HepG2 (cell line): ENCODE results near the gene SERINC2. TPM values are rescaled to one million over a fixed set of nuclear protein-coding genes. Genes with fewer than 3 reads are reported as not detected.
A peak's percentile ranks its signal among the peaks of the same experiment; 100 is the strongest.

Experiments used
- AGO2 ChIP-seq: fragments of 200-400 bp; formaldehyde crosslinking; optimal IDR thresholded peaks from 2 replicates; pipeline ENCODE3; 2017; ENCODE audit warnings: mild to moderate bottlenecking, low read depth, low read length, moderate library complexity
- CBX1 ChIP-seq: IDR thresholded peaks from one replicate; pipeline ENCODE4 v1.6.1; 2016; ENCODE audit warnings: antibody characterized with exemption, low read depth
- PCBP2 ChIP-seq: fragments of 200-400 bp; formaldehyde crosslinking; optimal IDR thresholded peaks from 2 replicates; pipeline ENCODE3; 2018; ENCODE audit warnings: low read length, low read depth; ENCODE audit not compliant: poor library complexity, severe bottlenecking
- SIX1 ChIP-seq: sonication (generic); formaldehyde crosslinking; IDR thresholded peaks from 2 replicates; pipeline ENCODE4 v1.4.0; 2020; ENCODE audit warnings: missing genetic modification reagents, borderline replicate concordance
- SMC3 ChIP-seq: IDR thresholded peaks from 2 replicates; pipeline ENCODE4 v1.6.1; 2011; ENCODE audit warnings: low read length, improper control_type of control experiment
- TGIF2 ChIP-seq: IDR thresholded peaks from 2 replicates; pipeline ENCODE4 v1.6.1; 2016; ENCODE audit warnings: control low read depth, missing compliant biosample characterization
- ZBTB8A ChIP-seq: sonication (generic); formaldehyde crosslinking; IDR thresholded peaks from 2 replicates; pipeline ENCODE4 v1.4.0; 2020; ENCODE audit warnings: mild to moderate bottlenecking, low read depth, missing genetic modification reagents, borderline replicate concordance
- ZFP37 ChIP-seq: sonication (generic); formaldehyde crosslinking; IDR thresholded peaks from 2 replicates; pipeline ENCODE4 v1.4.0; 2020; ENCODE audit warnings: missing genetic modification reagents, borderline replicate concordance
- ZNF556 ChIP-seq: sonication (generic); formaldehyde crosslinking; IDR thresholded peaks from 2 replicates; pipeline ENCODE4 v1.4.0; 2020; ENCODE audit warnings: mild to moderate bottlenecking, missing genetic modification reagents, borderline replicate concordance
- ZSCAN22 ChIP-seq: sonication (generic); formaldehyde crosslinking; IDR thresholded peaks from 2 replicates; pipeline ENCODE4 v1.4.0; 2020; ENCODE audit warnings: mild to moderate bottlenecking, missing genetic modification reagents
- polyA plus RNA-seq, 8 experiments: library from polyadenylated mRNA; depleted of rRNA in 3 of 8; stranded (reverse) in 7 of 8; unstranded in 1 of 8; fragments of >200 nt; fragmentation: Illumina TruSeq in 4 of 8; extraction: Trizol in 4 of 8; gene quantifications; 2 replicates each; pipeline versions ENCODE4 v1.2.1 to v1.2.3, GENCODE V29; 2011 to 2016; ENCODE audit warnings: low read depth in 4 of 8, missing spikeins in 1 of 8, mixed read lengths in 1 of 8; ENCODE audit not compliant: insufficient read depth in 1 of 8
- total RNA-seq, 5 experiments: library from RNA; depleted of rRNA; stranded (reverse); fragments of >200 nt; fragmentation: Illumina TruSeq; extraction: Trizol; gene quantifications; 2 replicates each; pipeline ENCODE4 v1.2.3, GENCODE V29; 2016; ENCODE audit warnings: low read depth in 1 of 5
- TF ChIP-seq, protein P1 (sequence below): sonication (generic); formaldehyde crosslinking; IDR thresholded peaks from 2 replicates; pipeline ENCODE4 v1.5.0; 2020; ENCODE audit warnings: mild to moderate bottlenecking, low read depth, missing genetic modification reagents, borderline replicate concordance
- TF ChIP-seq, protein P2 (sequence below): sonication (generic); formaldehyde crosslinking; IDR thresholded peaks from 2 replicates; pipeline ENCODE4 v1.4.0; 2020; ENCODE audit warnings: missing genetic modification reagents
- TF ChIP-seq, protein P3 (sequence below): sonication (generic); formaldehyde crosslinking; IDR thresholded peaks from 2 replicates; pipeline ENCODE4 v1.4.0; 2020; ENCODE audit warnings: mild to moderate bottlenecking, missing genetic modification reagents
- TF ChIP-seq, protein P4 (sequence below): IDR thresholded peaks from 2 replicates; pipeline ENCODE4 v1.6.1; 2016; ENCODE audit warnings: missing compliant biosample characterization, missing genetic modification reagents, borderline replicate concordance
- TF ChIP-seq, protein P5 (sequence below): IDR thresholded peaks from 2 replicates; pipeline ENCODE4 v1.6.1; 2016; ENCODE audit warnings: missing biosample characterization, missing genetic modification reagents, low read depth
- TF ChIP-seq, protein P6 (sequence below): sonication (generic); formaldehyde crosslinking; IDR thresholded peaks from 2 replicates; pipeline ENCODE4 v1.4.0; 2020; ENCODE audit warnings: missing genetic modification reagents
- TF ChIP-seq, protein P7 (sequence below): sonication (generic); formaldehyde crosslinking; IDR thresholded peaks from 2 replicates; pipeline ENCODE4 v1.4.0; 2020; ENCODE audit warnings: missing genetic modification reagents, borderline replicate concordance

Gene SERINC2
- total and polyA plus RNA-seq, 2 of the 13 experiments (the other 11 are each of a cell fraction or from before 2014, with no cell fraction given): 4.8 to 126 TPM

DNA sequence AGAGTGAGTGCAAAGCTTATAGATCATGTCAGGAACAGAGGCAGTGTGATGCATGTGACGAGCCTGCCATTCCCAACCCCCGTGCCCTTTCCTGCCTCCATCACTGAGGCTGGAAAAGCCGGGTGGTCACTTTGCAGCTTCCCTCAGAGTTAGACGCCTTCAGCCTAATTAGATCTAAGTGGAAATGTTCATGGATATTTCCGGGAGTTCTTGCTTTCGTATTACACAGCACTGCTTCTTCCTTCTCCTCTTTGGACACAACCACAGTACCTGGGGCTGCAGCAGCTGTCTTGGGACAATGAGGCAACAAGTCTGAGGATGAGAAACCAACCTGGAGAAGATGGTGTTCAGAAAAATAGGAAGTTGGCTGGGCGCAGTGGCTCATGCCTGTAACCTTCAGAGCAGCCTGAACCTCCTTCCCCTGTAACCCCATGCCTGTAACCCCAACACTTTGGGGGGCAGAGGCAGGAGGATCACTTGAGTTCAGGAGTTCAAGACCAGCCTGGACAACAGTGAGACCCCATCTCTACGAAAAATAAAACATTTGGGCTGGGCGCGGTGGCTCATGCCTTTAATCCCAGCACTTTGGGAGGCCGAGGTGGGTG lies 24.5 kb downstream of the SERINC2 start (continued):
- TF ChIP-seq, protein P1, sequence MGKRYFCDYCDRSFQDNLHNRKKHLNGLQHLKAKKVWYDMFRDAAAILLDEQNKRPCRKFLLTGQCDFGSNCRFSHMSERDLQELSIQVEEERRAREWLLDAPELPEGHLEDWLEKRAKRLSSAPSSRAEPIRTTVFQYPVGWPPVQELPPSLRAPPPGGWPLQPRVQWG (CRISPR knock-in tag): no peak
- TF ChIP-seq ZNF556 (CRISPR knock-in tag) (peak; percentile 32; the same call in 1 of the 2 replicates), CBX1 (no peak), SMC3 (no peak), PCBP2 (no peak), TGIF2 (no peak), ZSCAN22 (CRISPR knock-in tag) (no peak), ZFP37 (CRISPR knock-in tag) (no peak), ZBTB8A (CRISPR knock-in tag) (no peak), SIX1 (no peak), AGO2 (no peak)
- TF ChIP-seq, protein P2, sequence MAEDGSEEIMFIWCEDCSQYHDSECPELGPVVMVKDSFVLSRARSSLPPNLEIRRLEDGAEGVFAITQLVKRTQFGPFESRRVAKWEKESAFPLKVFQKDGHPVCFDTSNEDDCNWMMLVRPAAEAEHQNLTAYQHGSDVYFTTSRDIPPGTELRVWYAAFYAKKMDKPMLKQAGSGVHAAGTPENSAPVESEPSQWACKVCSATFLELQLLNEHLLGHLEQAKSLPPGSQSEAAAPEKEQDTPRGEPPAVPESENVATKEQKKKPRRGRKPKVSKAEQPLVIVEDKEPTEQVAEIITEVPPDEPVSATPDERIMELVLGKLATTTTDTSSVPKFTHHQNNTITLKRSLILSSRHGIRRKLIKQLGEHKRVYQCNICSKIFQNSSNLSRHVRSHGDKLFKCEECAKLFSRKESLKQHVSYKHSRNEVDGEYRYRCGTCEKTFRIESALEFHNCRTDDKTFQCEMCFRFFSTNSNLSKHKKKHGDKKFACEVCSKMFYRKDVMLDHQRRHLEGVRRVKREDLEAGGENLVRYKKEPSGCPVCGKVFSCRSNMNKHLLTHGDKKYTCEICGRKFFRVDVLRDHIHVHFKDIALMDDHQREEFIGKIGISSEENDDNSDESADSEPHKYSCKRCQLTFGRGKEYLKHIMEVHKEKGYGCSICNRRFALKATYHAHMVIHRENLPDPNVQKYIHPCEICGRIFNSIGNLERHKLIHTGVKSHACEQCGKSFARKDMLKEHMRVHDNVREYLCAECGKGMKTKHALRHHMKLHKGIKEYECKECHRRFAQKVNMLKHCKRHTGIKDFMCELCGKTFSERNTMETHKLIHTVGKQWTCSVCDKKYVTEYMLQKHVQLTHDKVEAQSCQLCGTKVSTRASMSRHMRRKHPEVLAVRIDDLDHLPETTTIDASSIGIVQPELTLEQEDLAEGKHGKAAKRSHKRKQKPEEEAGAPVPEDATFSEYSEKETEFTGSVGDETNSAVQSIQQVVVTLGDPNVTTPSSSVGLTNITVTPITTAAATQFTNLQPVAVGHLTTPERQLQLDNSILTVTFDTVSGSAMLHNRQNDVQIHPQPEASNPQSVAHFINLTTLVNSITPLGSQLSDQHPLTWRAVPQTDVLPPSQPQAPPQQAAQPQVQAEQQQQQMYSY (CRISPR knock-in tag): no peak
- TF ChIP-seq, protein P3, sequence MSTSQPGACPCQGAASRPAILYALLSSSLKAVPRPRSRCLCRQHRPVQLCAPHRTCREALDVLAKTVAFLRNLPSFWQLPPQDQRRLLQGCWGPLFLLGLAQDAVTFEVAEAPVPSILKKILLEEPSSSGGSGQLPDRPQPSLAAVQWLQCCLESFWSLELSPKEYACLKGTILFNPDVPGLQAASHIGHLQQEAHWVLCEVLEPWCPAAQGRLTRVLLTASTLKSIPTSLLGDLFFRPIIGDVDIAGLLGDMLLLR (CRISPR knock-in tag): no peak
- TF ChIP-seq, protein P4, sequence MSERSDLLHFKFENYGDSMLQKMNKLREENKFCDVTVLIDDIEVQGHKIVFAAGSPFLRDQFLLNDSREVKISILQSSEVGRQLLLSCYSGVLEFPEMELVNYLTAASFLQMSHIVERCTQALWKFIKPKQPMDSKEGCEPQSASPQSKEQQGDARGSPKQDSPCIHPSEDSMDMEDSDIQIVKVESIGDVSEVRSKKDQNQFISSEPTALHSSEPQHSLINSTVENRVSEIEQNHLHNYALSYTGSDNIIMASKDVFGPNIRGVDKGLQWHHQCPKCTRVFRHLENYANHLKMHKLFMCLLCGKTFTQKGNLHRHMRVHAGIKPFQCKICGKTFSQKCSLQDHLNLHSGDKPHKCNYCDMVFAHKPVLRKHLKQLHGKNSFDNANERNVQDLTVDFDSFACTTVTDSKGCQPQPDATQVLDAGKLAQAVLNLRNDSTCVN (CRISPR knock-in tag): no peak
- TF ChIP-seq, protein P5, sequence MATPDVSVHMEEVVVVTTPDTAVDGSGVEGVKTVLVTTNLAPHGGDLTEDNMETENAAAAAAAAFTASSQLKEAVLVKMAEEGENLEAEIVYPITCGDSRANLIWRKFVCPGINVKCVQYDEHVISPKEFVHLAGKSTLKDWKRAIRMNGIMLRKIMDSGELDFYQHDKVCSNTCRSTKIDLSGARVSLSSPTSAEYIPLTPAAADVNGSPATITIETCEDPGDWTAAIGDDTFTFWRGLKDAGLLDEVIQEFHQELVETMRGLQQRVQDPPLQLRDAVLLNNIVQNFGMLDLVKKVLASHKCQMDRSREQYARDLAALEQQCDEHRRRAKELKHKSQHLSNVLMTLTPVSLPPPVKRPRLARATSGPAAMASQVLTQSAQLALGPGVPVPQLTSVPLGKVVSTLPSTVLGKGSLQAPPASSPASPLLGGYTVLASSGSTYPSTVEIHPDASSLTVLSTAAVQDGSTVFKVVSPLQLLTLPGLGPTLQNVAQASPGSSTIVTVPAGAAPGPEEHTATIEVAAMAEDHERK (CRISPR knock-in tag): no peak
- TF ChIP-seq, protein P6, sequence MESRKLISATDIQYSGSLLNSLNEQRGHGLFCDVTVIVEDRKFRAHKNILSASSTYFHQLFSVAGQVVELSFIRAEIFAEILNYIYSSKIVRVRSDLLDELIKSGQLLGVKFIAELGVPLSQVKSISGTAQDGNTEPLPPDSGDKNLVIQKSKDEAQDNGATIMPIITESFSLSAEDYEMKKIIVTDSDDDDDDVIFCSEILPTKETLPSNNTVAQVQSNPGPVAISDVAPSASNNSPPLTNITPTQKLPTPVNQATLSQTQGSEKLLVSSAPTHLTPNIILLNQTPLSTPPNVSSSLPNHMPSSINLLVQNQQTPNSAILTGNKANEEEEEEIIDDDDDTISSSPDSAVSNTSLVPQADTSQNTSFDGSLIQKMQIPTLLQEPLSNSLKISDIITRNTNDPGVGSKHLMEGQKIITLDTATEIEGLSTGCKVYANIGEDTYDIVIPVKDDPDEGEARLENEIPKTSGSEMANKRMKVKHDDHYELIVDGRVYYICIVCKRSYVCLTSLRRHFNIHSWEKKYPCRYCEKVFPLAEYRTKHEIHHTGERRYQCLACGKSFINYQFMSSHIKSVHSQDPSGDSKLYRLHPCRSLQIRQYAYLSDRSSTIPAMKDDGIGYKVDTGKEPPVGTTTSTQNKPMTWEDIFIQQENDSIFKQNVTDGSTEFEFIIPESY: no peak
- TF ChIP-seq, protein P7, sequence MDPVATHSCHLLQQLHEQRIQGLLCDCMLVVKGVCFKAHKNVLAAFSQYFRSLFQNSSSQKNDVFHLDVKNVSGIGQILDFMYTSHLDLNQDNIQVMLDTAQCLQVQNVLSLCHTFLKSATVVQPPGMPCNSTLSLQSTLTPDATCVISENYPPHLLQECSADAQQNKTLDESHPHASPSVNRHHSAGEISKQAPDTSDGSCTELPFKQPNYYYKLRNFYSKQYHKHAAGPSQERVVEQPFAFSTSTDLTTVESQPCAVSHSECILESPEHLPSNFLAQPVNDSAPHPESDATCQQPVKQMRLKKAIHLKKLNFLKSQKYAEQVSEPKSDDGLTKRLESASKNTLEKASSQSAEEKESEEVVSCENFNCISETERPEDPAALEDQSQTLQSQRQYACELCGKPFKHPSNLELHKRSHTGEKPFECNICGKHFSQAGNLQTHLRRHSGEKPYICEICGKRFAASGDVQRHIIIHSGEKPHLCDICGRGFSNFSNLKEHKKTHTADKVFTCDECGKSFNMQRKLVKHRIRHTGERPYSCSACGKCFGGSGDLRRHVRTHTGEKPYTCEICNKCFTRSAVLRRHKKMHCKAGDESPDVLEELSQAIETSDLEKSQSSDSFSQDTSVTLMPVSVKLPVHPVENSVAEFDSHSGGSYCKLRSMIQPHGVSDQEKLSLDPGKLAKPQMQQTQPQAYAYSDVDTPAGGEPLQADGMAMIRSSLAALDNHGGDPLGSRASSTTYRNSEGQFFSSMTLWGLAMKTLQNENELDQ (CRISPR knock-in tag): no peak
